Smooth muscle cell (in vitro differentiated cells): Measurements from ENCODE around the gene KCNN1. TPM values are rescaled to one million over a fixed set of nuclear protein-coding genes. Genes with fewer than 3 reads are reported as not detected.

Experiments used
- DNase-seq: peaks from one replicate; lab custom pipeline; 2025; ENCODE audit not compliant: unreplicated experiment; lab: John Stamatoyannopoulos, UW
- H2AFZ ChIP-seq: fragments of 200-600 bp; sonication (generic); 2 replicates; pipeline ENCODE4 v1.6.0; 2016; ENCODE audit warnings: antibody characterized with exemption, low read depth, mild to moderate bottlenecking
- H3F3A ChIP-seq: fragments of 200-600 bp; sonication (generic); 2 replicates; pipeline ENCODE4 v1.6.0; 2017; ENCODE audit warnings: antibody characterized with exemption, low read depth
- H3K27ac ChIP-seq: fragments of 200-600 bp; sonication (generic); 2 replicates; pipeline ENCODE4 v1.5.1; 2016; ENCODE audit warnings: low read depth, mild to moderate bottlenecking
- H3K27me3 ChIP-seq: fragments of 200-600 bp; sonication (generic); 2 replicates; pipeline ENCODE4 v1.6.1; 2016; ENCODE audit warnings: low read depth, mild to moderate bottlenecking
- H3K36me3 ChIP-seq: fragments of 200-600 bp; sonication (generic); 2 replicates; pipeline ENCODE4 v1.5.1; 2016; ENCODE audit warnings: low read depth
- H3K4me1 ChIP-seq: fragments of 200-600 bp; sonication (generic); 2 replicates; pipeline ENCODE4 v1.5.1; 2016; ENCODE audit warnings: low read depth
- H3K4me2 ChIP-seq: fragments of 200-600 bp; sonication (generic); 2 replicates; pipeline ENCODE4 v1.6.0; 2016; ENCODE audit warnings: mild to moderate bottlenecking
- H3K4me3 ChIP-seq: fragments of 200-600 bp; sonication (generic); 2 replicates; pipeline ENCODE4 v1.5.1; 2016; ENCODE audit warnings: mild to moderate bottlenecking
- H3K79me2 ChIP-seq: fragments of 200-600 bp; sonication (generic); 2 replicates; pipeline ENCODE4 v1.6.0; 2016; ENCODE audit warnings: low read depth, mild to moderate bottlenecking
- H3K9ac ChIP-seq: fragments of 200-600 bp; sonication (generic); 2 replicates; pipeline ENCODE4 v1.6.0; 2016; ENCODE audit warnings: low read depth
- H3K9me3 ChIP-seq: fragments of 200-600 bp; sonication (generic); replicated peaks from 2 replicates; pipeline ENCODE4 v1.5.1; 2016; ENCODE audit warnings: low read depth
- H4K20me1 ChIP-seq: fragments of 200-600 bp; sonication (generic); 2 replicates; pipeline ENCODE4 v1.6.0; 2016; ENCODE audit warnings: low read depth
- WGBS: methylation state at CpG from one replicate; pipeline ENCODE4 v1.1.7; 2016; ENCODE audit warnings: low lambda C conversion rate; 5-methylcytosine and 5-hydroxymethylcytosine counted together
- polyA plus RNA-seq: library from polyadenylated mRNA; unstranded; fragments of >200 nt; fragmentation: Nextera tagmentation; extraction: Ambion mirVana; gene quantifications from 2 replicates; pipeline ENCODE4 v1.2.1, GENCODE V29; 2016
- total RNA-seq: library from RNA; depleted of rRNA; stranded (reverse); fragments of >200 nt; gene quantifications from 2 replicates; pipeline ENCODE4 v1.2.3, GENCODE V29; 2014
- TF ChIP-seq, protein P1 (sequence below): fragments of 200-600 bp; sonication (generic); IDR thresholded peaks from 2 replicates; pipeline ENCODE4 v1.5.1; 2017; ENCODE audit warnings: borderline replicate concordance, mild to moderate bottlenecking, antibody characterized with exemption; ENCODE audit not compliant: insufficient read depth, poor library complexity, severe bottlenecking

KCNN1 gene
- total and polyA plus RNA-seq, 2 experiments from 2014 or later, result 0.22 to 4.2 TPM

DNA sequence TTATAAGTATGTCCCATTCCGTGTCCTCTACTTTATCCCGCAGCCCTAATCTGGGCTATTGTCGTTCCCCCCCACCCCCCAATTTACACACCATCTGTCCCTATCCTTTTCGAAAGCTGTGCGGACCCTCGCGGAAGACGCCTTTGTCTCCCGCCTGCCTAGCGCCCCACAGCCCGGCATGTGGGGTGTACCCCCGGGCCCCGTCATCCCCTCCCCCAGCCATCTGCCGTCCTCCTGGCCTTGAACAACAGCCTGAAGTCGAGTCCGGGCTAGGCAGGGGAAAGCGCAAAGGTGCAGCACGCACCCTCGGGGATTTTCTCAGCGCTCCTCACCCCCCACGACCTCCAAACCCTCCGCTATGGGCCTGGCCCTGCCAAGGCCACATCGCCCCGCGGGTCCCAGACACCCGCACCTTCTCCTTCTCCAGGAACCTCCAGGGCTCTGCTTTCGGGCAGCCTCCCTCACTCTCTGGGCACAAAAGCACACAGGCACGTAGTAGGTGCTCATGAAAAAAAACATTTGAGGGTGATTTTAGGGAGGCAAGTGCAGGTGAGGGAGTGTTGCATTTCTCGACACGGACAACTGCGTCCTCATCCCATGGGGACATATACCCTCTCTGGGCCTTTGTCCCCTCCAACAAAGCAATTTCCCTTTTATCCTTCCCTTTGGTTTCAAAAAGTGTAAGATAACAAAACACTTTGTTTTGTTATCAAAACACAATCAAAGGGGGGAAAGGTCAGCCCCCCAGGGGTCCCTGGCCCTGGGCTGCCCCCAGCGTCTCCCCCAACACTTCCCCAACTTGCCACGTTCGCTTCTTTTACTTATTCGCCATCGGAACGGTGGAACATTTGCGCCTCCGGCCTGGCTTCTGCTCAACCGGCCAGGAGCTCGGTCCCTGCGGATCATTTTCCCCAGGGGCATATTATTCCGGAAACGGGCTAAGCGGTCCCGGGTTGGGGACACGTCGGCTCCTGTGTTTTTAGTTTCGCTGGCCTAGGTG, 17.7 kb upstream of the KCNN1 start:
- no peak for DNase-seq
- TF ChIP-seq, protein P1, sequence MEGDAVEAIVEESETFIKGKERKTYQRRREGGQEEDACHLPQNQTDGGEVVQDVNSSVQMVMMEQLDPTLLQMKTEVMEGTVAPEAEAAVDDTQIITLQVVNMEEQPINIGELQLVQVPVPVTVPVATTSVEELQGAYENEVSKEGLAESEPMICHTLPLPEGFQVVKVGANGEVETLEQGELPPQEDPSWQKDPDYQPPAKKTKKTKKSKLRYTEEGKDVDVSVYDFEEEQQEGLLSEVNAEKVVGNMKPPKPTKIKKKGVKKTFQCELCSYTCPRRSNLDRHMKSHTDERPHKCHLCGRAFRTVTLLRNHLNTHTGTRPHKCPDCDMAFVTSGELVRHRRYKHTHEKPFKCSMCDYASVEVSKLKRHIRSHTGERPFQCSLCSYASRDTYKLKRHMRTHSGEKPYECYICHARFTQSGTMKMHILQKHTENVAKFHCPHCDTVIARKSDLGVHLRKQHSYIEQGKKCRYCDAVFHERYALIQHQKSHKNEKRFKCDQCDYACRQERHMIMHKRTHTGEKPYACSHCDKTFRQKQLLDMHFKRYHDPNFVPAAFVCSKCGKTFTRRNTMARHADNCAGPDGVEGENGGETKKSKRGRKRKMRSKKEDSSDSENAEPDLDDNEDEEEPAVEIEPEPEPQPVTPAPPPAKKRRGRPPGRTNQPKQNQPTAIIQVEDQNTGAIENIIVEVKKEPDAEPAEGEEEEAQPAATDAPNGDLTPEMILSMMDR, result no peak

GRCh38 chr19:17949956-17950309, 17.0 kb upstream of the KCNN1 start:
- peaks cover 64% of the 10 kb centered on the region for H3K27me3 ChIP-seq
- WGBS, result 4% methylated on average over 10 of the region's 11 CpGs

More for the DNA sequence above, 17.7 kb upstream of the KCNN1 start:
- Histone ChIP-seq H3K4me3 (peak overlapping the region; percentile 64), H4K20me1 (peaks cover 3% of the 10 kb centered on the region), H3K4me2 (peak overlapping the region; percentile 99), H3K9ac (no peak overlapping the region), H3K36me3 (no peaks in the 10 kb centered on the region), H3F3A (no peaks in the 10 kb centered on the region), H3K27ac (no peak overlapping the region), H3K4me1 (peaks cover 45% of the 10 kb centered on the region), H3K27me3 (peaks cover 57% of the 10 kb centered on the region), H3K79me2 (no peaks in the 10 kb centered on the region), H3K9me3 (no peaks in the 10 kb centered on the region), H2AFZ (no peak overlapping the region)
- WGBS, result 10% methylated on average over 49 of the region's 49 CpGs

GRCh38 chr19:17950310-17951156, 16.4 kb upstream of the KCNN1 start:
- no peak for DNase-seq
- Histone ChIP-seq H4K20me1 (no peaks in the 10 kb centered on the region), H3K9ac (no peak overlapping the region), H3K4me1 (peaks cover 45% of the 10 kb centered on the region), H3K9me3 (no peaks in the 10 kb centered on the region), H3K79me2 (no peaks in the 10 kb centered on the region), H3F3A (no peaks in the 10 kb centered on the region), H3K4me2 (peak overlapping the region; percentile 84), H3K27me3 (peaks cover 64% of the 10 kb centered on the region), H3K27ac (no peak overlapping the region), H2AFZ (no peak overlapping the region), H3K4me3 (peak overlapping the region; percentile 31), H3K36me3 (no peaks in the 10 kb centered on the region)
- WGBS, result 2% methylated on average over 29 of the region's 48 CpGs
- TF ChIP-seq, protein P1, result no peak

More at GRCh38 chr19:17949956-17950309, 17.0 kb upstream of the KCNN1 start:
- Histone ChIP-seq H3F3A (no peaks in the 10 kb centered on the region), H3K4me2 (peak overlapping the region; percentile 84), H3K27ac (no peak overlapping the region), H3K9me3 (no peaks in the 10 kb centered on the region), H3K36me3 (no peaks in the 10 kb centered on the region), H3K79me2 (no peaks in the 10 kb centered on the region), H3K9ac (no peak overlapping the region), H2AFZ (no peak overlapping the region), H4K20me1 (no peaks in the 10 kb centered on the region), H3K4me1 (peaks cover 45% of the 10 kb centered on the region), H3K4me3 (peak overlapping the region; percentile 31)
- TF ChIP-seq, protein P1, result no peak
- DNase-seq, result no peak
